ENCODE results near the gene KCNMA1.
A peak's percentile ranks its signal among the peaks of the same experiment; 100 is the strongest.
"Not testable (repeated sequence)": the region's sequence is repeated elsewhere in the genome, so short reads cannot be mapped to it uniquely, and the experiment has no call there.

The KCNMA1 gene

DNA sequence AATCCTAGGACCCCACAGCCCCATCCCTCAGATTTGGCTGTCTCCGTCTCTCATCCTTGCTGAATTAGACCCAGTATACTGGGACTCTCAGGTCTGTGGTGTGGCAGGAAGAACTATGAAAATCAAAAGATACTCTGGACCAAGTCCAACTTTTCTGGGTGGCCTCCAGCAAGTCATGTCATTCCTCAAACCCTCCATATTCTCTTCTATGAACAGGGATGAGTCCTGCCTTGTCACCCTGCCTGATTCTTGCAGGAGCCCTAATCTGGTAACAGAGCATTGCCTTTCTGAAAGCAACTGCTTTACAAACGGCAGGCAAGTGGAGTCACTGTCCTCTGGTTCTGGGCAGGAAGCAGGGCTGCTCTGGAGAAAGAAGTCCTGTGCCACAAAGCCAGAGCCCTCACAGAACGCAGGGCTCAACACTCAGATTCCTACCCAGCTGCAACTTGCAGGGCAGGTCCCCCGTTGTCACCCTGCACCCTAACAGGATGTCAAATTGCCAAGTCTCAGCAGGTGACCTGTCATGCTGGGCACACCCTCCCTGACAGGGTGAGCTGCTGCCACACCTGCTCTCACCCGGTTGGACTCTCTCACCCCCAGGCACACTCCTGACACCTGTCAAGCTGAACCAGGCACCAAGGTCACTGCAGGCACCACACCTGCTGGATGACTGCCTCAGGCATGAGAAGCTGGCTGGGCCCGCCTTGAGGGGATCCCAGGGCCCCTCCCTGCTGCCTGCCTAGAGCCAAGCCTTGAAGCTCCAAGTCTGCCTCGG, 227.7 kb downstream of the KCNMA1 start:
- no peak for DNase-seq

DNA sequence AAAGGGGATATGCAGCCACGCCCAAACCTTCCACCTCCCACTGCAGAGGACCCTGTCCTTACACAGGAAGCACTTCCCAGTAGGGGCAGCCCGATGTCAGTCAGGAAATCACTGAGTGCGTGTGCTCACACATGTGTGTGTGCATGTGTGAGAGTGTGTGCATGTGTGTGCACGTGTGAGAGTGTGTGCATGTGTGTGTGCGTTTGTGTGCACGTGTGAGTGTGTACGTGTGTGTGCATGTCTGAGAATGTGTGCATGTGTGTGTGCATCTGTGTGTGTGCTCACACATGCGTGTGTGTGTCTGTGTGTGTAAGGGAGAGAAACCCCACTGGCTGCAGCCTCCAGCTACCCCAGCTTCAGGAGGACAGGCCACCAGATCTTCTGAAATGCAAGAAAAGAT, 229.3 kb downstream of the KCNMA1 start:
- no peak for DNase-seq

DNA sequence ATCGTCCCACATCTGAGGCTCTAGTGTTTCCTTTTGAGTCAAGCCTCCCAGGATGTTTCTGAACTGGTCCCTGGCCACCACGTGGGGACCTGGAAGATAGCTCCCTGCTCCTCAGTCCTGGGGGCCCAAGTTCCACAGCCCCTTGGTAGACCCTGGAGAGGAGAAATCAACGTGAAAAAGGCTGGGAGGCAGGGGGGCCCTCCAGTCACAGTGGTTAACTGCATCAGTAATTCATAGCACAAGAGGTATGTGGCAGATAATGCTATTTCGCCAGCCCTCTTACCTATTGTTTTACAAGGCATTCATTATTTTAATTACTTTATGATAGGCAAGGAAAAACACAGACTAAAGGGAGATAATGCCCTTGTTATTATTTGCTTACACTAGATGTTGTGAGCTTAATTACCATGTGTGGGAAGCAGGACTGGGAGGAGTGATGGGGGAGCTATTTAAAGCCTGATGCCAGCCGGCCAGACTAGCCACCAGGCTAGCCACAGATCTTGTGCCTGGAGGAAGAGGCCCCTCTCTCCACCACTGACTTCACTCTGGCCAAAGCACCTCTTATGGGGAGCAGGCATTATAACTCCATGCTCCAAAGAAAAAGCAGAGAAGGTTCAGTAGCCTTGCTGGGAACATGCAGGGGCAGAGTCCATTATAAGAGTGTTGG, 230.7 kb downstream of the KCNMA1 start:
- no peak for DNase-seq

DNA sequence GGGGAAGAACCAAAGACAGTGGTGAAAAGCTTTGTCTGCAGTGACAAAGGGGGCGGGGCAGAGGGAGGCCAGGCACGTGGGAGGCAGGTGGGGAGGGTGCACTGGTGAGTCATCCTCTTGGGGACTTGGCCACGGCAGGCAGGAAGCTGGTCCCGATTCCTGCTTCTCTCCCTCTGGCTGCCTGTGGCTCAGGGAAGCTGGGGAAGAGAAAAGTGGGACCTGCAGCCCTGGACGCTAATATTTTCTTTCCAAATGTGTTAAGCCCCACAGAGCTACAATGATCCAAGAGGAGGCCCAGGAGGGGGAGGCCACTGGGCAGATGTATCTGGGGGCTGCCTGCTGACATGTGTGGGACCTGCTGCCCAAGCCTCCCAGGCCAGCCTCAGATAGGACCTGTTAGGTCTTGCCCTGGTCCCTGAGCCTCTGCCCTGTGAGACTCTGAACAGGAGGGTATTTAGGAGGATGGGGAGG, 231.8 kb downstream of the KCNMA1 start:
- DNase-seq = peak; percentile 23

DNA sequence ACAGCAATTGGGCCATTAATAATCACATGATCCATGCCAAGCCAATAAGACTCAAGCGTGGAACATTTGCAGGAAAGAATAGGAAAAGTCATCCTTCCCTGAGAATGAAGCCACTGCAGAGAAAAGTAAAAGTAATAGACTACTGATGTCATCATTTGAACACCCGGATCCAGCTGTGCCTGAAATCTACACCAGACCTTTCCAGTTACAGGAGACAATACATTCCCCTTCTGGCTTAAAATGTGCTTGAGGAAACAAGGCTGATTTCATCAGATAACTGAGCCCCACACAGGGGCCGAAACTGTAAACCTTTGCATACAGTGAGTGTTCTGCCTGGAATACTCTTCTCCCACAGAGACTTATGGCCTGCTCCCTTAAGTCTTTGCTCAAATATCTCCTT, 232.8 kb downstream of the KCNMA1 start:
- DNase-seq = no peak

DNA sequence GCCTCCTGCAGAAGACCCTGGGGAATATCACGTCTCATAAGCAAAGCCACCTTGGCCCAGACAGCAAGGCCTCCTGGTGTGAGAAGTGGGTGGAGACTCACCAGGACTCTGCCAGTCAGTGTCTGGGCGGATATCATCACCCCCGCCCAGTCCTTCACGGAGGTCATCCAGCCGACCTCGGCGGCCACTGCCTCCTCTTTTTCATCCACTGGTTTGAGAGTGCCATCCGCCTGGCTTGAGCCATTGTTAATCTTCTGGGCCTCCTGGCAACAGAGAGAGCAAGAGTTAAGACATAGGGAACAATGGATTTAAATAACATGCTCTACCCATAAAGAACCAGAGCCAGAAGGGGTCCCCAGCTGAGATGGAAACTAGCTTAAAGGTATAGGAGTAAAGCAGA, 233.8 kb downstream of the KCNMA1 start:
- no peak for DNase-seq

DNA sequence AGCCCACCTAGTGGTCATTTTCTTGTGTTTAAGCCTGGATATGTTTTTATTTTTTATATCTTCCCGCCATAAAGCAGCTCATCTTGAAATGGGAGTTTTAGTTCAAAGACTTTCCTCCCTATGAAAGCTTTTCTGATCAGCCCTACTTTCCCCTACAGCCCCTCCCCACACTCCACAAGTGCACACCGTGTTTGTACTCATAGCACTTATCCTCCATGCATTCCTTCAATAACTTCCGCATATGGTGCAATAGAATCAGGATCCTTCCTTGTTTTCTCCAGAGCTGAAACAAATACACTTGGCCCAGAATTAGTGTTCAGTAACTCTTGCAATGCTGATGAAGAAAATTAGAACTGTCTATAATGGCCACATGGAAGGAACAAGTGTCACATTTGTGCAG, 235.9 kb downstream of the KCNMA1 start:
- DNase-seq = no peak

DNA sequence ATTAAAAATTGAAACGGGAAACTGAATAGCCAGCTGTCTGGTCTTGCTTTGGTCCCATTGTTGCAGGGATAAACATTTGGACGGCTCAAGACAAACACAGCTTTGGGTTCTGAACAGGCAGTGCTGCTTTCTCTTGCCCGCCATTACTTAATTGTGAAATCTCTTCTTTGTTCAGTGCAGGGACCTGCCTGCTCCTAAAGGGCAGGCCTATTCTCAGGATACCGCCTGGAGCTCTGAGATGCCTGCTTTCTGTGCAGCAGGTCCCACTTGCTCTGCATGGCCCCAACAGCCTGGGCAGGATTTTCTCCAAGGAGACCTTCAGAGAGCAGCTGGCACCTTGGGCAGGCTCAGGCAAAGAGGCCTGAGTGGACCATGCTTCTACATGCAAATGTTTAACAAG, 237.6 kb downstream of the KCNMA1 start:
- DNase-seq = no peak

DNA sequence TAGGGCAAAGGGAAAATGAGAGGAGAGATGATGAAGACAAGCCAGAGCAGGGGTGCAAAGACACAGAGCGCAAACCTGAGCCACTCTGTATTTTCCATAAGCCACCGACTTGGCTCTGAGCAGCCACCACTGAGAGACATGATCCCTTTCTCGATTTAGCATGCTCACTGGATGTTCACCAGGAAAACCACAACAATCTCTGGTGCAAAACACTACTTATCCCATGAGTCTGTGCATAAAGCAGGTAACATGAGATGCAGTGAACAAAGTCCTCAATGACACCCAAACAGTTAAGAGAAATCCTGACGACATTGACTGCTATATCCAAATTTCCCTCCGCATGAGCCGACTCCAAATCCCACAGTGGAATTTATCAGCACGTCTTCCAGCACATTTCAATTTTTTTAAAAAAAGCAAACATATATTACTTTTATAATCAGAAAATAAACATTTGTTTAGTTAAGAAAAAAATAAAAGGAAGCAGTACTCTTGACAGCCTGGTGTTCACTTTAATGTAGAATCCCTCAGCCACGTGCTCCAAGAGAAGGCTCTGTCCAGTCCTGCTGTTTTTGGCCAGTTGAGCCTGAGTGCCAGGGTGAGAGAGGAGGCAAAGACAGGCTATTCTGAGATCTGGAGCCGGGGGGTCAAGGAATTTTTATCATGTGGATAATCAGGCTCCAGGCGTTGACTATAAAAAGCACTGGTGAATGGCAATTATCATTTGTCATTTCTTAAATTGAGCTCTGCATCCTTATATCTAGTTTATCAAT, 238.4 kb downstream of the KCNMA1 start:
- DNase-seq = no peak

DNA sequence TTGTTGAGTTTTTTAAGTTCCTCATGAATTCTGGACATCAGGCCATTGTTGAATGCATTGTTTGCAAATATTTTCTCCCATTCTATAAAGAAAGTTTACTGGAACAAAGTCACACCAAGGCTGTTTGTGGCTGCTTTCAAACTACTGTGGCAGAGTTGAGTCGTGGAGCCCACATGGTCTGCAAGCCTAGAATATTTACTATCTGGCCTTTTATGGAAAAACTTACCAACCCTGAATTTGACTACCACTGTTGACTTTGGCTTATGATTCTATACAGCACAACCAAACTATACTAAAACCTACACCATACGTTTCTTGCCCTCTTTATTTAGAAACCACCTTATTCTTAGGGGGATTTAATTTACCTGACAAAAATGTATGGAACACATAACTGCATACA, 239.1 kb downstream of the KCNMA1 start:
- no peak for DNase-seq

DNA sequence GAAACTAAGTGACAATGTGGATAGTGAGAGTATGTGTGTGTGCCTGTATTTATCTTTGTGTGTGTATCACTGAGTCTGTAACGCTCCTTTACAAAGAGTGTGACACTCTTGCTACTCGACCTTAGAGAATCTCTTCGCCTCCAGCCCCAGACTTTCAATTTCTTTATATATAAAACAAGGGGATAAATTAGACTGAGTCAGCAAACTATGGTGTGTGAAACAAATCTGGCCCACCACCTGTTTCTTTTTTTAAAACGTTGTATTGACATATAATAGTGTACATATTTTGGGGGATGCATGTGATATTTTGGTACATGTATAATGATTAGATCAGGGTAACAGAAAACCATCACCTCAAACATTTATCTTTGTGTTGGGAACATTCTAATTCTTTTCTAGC, 240.5 kb downstream of the KCNMA1 start:
- no peak for DNase-seq

DNA sequence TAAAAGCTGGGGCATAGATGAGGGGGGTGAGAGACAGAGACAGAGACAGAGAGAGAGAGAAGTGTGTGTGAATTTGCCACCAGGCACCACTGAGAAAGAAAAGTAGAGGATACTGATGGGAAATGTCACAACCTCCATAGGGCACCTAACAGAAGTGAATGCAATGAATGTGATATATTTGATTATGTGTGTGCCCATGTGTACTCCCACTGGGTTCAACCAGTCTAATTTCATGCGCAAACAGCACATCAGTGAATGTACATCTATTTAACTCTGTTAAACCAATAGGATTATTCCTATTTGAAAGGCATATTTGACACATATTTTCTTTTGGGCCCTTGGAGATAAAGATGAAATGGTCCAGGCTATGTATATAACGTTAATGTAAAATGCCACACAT, 241.3 kb downstream of the KCNMA1 start:
- no peak for DNase-seq

DNA sequence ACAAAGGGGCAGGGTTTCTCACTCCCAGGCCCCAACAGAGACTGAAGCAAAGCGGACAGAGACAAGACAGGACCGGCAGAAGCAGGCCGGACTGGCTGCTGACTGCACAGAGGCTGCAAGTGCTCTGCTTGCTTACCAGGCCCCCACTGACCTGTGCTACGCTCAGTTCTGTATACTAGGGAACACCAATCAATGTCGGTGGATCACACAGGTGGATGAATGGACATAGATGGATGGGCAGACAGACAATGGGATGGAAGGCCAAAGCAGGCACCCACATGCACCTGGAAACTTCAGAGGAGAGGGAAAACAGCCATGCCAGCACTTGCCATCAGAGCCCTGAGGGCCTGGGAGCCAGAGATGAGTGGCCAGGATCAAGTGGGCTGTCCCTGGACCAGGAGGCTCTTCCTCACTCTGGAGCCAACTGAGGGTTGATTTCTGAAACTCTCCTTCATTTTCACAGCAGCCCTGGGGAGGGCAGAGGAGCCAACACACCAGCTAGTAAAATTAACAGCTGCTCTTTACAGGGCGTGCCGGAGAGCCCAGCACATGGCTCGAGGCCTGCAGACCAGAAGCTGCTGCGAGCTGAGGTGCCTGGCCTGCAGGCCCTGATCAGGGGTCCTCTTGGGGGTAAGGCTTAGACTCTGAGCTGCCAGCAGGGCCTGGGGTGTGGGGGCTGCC, 243.6 kb downstream of the KCNMA1 start:
- no peak for DNase-seq

DNA sequence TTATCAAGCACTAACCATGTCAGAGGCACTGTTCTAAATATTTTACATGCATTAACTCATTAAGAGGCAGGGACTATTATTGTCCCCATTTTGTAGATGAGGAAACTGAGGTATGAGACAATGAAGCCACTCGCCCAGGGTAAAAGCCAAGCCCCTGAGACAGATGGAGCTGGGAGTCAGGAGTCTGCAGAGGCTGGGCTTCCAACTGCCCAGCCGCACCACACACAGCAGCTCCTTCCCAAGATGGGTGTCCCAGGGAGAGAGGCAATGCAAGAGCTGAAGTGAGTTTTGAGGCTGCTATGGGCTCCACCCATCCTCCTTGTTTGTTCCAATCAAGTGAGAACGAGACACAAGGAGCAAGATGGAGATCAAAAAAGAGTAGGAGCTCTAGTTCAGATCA, 244.2 kb downstream of the KCNMA1 start:
- DNase-seq = no peak

DNA sequence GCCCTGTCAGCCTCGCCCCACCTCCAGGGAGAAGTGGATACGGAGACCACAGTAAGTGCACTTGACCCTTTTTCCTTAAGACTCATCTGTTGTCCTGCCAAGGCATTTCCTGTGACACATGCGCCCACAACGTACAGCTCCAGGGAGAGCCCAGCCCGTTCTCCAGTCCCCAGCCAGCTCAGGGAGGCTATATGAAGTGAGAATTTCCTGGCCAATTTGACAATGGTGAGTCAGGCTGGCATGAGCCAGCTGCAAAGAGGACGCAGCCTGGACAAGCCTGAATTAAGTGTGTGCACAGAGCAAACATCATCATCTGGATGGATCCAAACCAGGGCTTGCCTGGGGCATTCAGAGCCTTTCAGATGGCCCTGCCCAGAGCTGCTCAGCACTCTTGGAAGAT, 244.8 kb downstream of the KCNMA1 start:
- DNase-seq = peak; percentile 20

DNA sequence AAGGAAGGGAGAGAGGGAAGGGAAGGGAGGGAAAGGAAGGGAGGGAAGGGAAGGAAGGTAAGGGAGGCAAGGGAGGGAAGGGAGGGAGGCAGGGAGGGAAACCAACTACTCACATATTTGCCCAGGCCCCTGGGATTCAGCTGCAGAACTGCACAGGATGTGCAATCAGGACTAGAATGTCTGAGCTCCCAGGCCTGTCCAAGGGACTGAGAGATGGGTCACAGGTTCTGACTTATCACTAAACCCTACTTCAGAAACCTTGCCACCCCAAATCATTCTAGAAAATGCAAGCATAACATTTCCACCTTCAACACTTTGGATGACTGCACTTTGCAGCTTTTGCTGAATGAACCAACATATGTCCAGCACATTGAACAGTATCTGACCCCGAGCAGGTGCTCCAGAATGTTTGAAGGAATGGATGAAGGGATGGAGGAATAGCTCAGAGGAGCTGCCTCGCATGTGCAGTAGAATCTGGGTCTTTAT, 245.3 kb downstream of the KCNMA1 start:
- DNase-seq = no peak

DNA sequence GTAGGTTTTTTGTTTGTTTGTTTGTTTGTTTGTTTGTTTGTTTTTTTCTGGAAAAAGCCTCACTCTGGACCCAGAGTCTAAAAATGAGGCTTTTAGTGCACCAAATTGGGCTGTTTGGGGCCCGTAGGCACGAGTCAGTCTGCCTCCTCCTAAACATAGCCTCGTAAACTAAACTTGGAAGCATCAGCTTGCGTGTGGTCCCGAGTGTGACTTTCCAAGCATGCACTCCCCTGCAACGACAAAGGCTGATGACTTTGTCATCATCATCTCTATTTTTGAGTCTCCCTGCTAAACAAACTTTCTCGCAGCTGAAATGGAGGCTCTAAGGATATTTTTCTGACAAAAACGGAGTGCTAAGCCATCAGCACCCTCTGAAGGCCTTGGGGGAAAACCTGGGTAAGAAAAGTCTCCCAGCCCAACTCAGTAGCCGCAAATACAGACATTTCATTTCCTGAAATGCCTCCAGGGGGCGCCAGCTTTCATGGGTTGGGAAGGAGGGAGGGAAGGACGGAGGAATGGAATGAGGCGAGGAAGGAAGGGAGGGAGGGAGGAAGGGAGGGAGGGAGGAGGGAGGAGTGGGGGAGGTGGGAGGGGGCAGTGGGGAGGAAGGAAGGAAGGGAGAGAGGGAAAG, 245.9 kb downstream of the KCNMA1 start:
- peak; percentile 17 for DNase-seq

DNA sequence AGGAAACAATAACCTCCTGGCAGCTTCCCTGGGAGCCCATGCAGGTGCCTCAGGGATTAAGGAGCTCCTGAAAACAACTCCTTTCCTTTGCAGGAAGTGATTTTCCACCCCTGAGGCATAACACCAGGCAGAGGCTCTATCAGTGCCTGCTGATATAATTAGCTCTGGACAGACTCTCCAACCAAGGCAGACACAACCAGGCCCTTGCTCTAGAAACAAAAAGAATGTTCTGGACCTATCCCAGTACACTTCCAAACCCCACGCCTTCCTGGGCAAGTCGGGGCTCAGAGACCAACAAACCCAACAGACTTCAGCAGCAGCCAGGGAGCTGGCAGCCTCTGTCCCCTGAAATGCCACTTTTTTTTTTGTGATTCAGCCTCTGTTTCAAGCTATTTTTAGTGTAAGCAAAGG, 247.1 kb downstream of the KCNMA1 start:
- DNase-seq = no peak

DNA sequence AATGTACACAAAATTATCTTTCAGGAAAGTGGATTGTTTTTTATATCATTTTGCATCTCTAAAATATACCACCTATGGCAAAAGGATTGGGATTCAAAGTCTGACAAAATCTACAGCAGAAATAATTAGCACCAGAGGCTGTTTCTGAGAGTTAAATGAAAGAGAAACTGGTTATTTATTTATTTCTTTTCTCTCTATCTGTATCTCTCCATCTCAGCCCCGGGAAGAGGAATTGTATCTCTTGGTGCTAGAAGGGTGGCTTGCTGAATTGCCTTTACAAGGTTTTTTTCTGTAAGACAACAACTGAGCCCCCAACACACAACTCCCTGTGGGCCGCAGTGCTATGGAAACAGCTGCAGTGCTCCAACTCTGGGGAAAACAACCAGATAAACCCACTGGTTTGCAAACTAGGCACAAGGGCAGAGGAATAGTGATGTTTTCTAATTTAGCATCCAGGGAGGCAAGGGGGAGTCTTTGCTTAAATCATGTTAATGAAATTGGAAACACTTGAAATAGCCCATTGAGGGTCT, 249.0 kb downstream of the KCNMA1 start:
- no peak for DNase-seq

DNA sequence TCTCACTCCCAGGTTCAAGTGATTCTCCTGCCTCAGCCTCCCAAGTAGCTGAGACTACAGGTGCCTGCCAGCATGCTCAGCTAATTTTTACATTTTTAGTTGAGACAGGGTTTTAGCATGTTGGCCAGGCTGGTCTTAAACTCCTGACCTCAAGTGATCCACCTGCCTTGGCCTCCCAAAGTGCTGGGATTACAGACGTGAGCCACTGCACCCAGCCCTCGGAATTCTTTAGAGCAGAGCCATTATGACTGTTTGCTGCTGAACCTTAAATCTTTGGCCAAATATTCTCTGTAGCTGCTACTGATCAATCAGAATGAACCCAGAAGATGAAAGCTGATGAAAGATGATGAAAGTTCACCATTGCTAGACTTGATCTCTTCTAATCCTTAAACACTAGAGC, 249.9 kb downstream of the KCNMA1 start:
- not testable (repeated sequence) for DNase-seq

DNA sequence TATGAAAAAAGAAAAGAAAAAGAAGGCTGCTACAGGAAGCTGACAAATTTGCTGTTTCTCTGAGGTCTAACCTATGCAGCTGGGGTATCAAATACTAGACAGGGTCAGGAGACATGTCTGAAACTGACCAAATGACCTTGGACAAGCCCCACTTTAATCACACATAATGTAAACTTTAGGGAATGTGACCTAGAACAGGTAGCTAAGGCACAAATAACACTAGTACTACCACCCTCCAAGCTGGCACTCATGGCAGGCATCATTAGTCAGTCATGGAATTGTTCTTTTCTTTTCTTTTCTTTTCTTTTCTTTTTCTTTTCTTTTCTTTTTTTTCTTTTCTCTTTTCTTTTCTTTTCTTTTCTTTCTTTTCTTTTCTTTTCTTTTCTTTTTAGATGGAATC, 250.4 kb downstream of the KCNMA1 start:
- DNase-seq = no peak

DNA sequence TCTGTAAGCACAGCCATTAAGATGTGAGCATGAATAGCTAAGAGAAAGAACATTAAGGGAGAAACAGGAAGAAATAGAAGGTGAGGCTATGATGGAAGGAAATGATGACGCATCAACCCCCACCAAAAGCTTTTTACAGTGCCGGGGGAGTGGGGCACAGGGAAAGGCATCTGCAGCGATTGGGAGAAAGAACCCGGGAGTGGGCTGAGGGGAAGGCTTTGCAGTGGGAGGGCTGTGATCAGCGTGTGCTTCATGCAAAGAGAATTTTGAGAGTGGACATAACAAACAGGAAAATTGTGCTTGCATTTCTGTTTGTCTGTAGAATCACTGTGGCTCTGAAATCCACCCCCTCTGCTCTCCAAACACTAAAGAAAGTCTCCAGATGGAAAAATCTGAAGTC, 250.8 kb downstream of the KCNMA1 start:
- DNase-seq = no peak

Measured in NCI-H1092 (cell line).